Measurements from ENCODE around the gene RELT. TPM values are rescaled to one million over a fixed set of nuclear protein-coding genes. Genes with fewer than 3 reads are reported as not detected.

Gene RELT
- total and polyA plus RNA-seq, 2 of the 13 experiments (the other 11 are each of a cell fraction or from before 2014, with no cell fraction given) = 2.5 to 4.7 TPM

GRCh38 chr11:73331138-73331916 is 44.9 kb upstream of the RELT start (continued):
- TF ChIP-seq TBP (CRISPR knock-in tag; IDR thresholded peaks at IDR 0.05) (no peak), ZSCAN21 (CRISPR knock-in tag; IDR thresholded peaks at IDR 0.05; ENCODE audit: borderline replicate concordance) (peak; percentile 65; the same call in 1 of the 2 replicates), ZNF382 (CRISPR knock-in tag; IDR thresholded peaks at IDR 0.05; ENCODE audit: borderline replicate concordance) (no peak), RBM39 (IDR thresholded peaks at IDR 0.05; ENCODE audit: low read depth, low read length, poor library complexity, severe bottlenecking) (no peak), AHR (CRISPR knock-in tag; IDR thresholded peaks at IDR 0.05) (no peak), ZNF614 (CRISPR knock-in tag; IDR thresholded peaks at IDR 0.05; ENCODE audit: borderline replicate concordance) (no peak), AGO2 (optimal IDR thresholded peaks at IDR 0.05; ENCODE audit: low read depth, low read length) (no peak), THYN1 (CRISPR knock-in tag; IDR thresholded peaks at IDR 0.05; ENCODE audit: borderline replicate concordance, low read depth) (no peak), CCAR2 (optimal IDR thresholded peaks at IDR 0.05; ENCODE audit: low read depth, low read length) (no peak), FOXM1 (CRISPR knock-in tag; IDR thresholded peaks at IDR 0.05) (no peak), SRF (IDR thresholded peaks at IDR 0.05; ENCODE audit: low read depth, low read length) (no peak), ATRX (CRISPR knock-in tag; IDR thresholded peaks at IDR 0.05; ENCODE audit: borderline replicate concordance) (no peak), STAG1 (CRISPR knock-in tag; IDR thresholded peaks at IDR 0.05) (no peak; the same call in 1 of the 2 replicates), ZC3H4 (CRISPR knock-in tag; IDR thresholded peaks at IDR 0.05; ENCODE audit: borderline replicate concordance) (no peak), DPF2 (CRISPR knock-in tag; IDR thresholded peaks at IDR 0.05; ENCODE audit: borderline replicate concordance, low read depth) (peak; percentile 76; the same call in 1 of the 2 replicates), ZNF207 (IDR thresholded peaks at IDR 0.05; ENCODE audit: borderline replicate concordance) (no peak), RNF2 (conservative IDR thresholded peaks at IDR 0.05; ENCODE audit: low read depth) (no peak), ARHGAP35 (CRISPR knock-in tag; IDR thresholded peaks at IDR 0.05; ENCODE audit: borderline replicate concordance) (no peak), REXO4 (CRISPR knock-in tag; IDR thresholded peaks at IDR 0.05; ENCODE audit: borderline replicate concordance) (no peak), IKZF4 (CRISPR knock-in tag; IDR thresholded peaks at IDR 0.05; ENCODE audit: borderline replicate concordance, low read depth, not compliant biosample characterization) (no peak), ETV6 (CRISPR knock-in tag; conservative IDR thresholded peaks at IDR 0.05) (no peak), REL (CRISPR knock-in tag; conservative IDR thresholded peaks at IDR 0.05) (no peak), GATA4 (IDR thresholded peaks at IDR 0.05; ENCODE audit: borderline replicate concordance, low read depth) (no peak)
- TF ChIP-seq, protein P1, sequence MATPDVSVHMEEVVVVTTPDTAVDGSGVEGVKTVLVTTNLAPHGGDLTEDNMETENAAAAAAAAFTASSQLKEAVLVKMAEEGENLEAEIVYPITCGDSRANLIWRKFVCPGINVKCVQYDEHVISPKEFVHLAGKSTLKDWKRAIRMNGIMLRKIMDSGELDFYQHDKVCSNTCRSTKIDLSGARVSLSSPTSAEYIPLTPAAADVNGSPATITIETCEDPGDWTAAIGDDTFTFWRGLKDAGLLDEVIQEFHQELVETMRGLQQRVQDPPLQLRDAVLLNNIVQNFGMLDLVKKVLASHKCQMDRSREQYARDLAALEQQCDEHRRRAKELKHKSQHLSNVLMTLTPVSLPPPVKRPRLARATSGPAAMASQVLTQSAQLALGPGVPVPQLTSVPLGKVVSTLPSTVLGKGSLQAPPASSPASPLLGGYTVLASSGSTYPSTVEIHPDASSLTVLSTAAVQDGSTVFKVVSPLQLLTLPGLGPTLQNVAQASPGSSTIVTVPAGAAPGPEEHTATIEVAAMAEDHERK (CRISPR knock-in tag; IDR thresholded peaks at IDR 0.05; ENCODE audit: low read depth) = no peak
- TF ChIP-seq, protein P2, sequence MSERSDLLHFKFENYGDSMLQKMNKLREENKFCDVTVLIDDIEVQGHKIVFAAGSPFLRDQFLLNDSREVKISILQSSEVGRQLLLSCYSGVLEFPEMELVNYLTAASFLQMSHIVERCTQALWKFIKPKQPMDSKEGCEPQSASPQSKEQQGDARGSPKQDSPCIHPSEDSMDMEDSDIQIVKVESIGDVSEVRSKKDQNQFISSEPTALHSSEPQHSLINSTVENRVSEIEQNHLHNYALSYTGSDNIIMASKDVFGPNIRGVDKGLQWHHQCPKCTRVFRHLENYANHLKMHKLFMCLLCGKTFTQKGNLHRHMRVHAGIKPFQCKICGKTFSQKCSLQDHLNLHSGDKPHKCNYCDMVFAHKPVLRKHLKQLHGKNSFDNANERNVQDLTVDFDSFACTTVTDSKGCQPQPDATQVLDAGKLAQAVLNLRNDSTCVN (CRISPR knock-in tag; IDR thresholded peaks at IDR 0.05; ENCODE audit: borderline replicate concordance) = no peak
- TF ChIP-seq, protein P3, sequence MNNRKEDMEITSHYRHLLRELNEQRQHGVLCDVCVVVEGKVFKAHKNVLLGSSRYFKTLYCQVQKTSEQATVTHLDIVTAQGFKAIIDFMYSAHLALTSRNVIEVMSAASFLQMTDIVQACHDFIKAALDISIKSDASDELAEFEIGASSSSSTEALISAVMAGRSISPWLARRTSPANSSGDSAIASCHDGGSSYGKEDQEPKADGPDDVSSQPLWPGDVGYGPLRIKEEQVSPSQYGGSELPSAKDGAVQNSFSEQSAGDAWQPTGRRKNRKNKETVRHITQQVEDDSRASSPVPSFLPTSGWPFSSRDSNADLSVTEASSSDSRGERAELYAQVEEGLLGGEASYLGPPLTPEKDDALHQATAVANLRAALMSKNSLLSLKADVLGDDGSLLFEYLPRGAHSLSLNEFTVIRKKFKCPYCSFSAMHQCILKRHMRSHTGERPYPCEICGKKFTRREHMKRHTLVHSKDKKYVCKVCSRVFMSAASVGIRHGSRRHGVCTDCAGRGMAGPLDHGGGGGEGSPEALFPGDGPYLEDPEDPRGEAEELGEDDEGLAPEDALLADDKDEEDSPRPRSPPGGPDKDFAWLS (CRISPR knock-in tag; IDR thresholded peaks at IDR 0.05; ENCODE audit: borderline replicate concordance) = 0 out of 2 replicates have a peak, but pooled peaks have one; percentile 33
